Activated CD4-positive, alpha-beta T cell treated with anti-CD3 and anti-CD28 coated beads, Interleukin-2, Interleukin-6, amounts not matched to agents 100 ng/mL and 50 ng/mL, durations not matched to agents 16 hours and 8 hours (primary cell): ENCODE results near the gene HCRT.

ENCODE experiments used
- DNase-seq: peaks from one replicate; pipeline ENCODE4 v3.0.0-alpha.2; 2020

HCRT gene

DNA sequence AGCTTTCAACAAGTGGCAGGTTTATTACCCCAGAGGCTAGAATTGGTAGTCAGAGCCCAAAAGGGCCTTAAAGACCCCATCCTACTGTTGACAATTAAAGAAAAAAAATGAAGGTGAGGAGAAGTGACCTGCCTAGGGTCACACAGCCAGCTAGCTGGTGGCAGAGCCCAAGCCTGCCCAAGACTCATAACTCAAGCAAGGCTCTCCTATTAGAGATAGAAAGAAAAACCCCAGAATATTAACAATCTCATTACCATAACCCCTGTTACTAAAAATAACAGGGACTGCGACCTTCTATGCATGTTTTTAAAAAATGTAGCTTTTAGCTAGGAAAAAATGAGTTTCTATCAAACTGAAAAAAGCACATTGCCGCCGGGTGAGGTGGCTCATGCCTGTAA, 48.6 kb downstream of the HCRT start:
- no peak for DNase-seq

GRCh38 chr17:42135664-42136653, 49.3 kb downstream of the HCRT start:
- no peak for DNase-seq

DNA sequence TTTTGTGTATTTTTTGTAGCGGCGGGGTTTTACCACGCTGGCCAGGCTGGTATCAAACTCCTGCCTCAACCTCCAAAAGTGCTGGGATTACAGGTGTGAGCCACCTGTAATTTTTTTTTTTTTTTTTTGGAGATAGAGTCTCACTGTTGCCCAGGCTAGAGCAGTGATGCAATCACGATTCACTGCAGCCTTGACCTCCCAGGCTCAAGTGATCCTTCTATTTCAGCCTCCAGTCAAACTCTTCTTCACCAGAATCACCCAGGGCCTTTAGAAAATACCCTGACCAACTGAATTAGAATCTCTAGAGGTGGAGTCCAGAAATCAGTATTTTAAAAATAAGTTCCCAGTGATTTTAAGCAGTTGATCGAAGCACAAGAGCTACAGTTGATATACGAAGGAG, 50.1 kb downstream of the HCRT start:
- no peak for DNase-seq
